Inflammatory macrophage treated with lipopolysaccharide for 1 hour (primary cell): ENCODE results near the gene PLEKHO2.

Experiments used
- DNase-seq, 2 donors: peaks; one replicate each; pipeline ENCODE4 v3.0.0-alpha.2; 2020 to 2022

The PLEKHO2 gene

GRCh38 chr15:64856429-64857145 lies 14.9 kb downstream of the PLEKHO2 start:
- no peak for DNase-seq

GRCh38 chr15:64857421-64857820 lies 15.7 kb downstream of the PLEKHO2 start:
- DNase-seq: no peak

GRCh38 chr15:64858021-64858575 lies 16.4 kb downstream of the PLEKHO2 start:
- no peak for DNase-seq

GRCh38 chr15:64859226-64859625 lies 17.5 kb downstream of the PLEKHO2 start:
- DNase-seq: no peak

- DNase-seq: no peak
Measured at GRCh38 chr15:64861331-64861730, 19.6 kb downstream of the PLEKHO2 start.

GRCh38 chr15:64861960-64862359 lies 20.2 kb downstream of the PLEKHO2 start:
- DNase-seq: no peak

GRCh38 chr15:64862408-64862807 lies 20.7 kb downstream of the PLEKHO2 start:
- DNase-seq: no peak

GRCh38 chr15:64864068-64864467 lies 22.4 kb downstream of the PLEKHO2 start:
- DNase-seq: no peak

GRCh38 chr15:64865126-64865997 lies 23.6 kb downstream of the PLEKHO2 start:
- DNase-seq: no peak

- DNase-seq: no peak
Measured at GRCh38 chr15:64865998-64866520, 24.3 kb downstream of the PLEKHO2 start.

- DNase-seq: no peak
Measured at GRCh38 chr15:64869501-64869900, 27.8 kb downstream of the PLEKHO2 start.

GRCh38 chr15:64870353-64870752 lies 28.6 kb downstream of the PLEKHO2 start:
- no peak for DNase-seq

- DNase-seq: no peak
Measured at GRCh38 chr15:64875641-64876223, 34.0 kb downstream of the PLEKHO2 start.

- peak; percentile 63 to 80 for DNase-seq
Measured at GRCh38 chr15:64877435-64877834, 35.7 kb downstream of the PLEKHO2 start.

- DNase-seq: no peak
Measured at GRCh38 chr15:64878705-64879104, 37.0 kb downstream of the PLEKHO2 start.

- peak; percentile 83 to 96 for DNase-seq
Measured at GRCh38 chr15:64883100-64883581, 41.4 kb downstream of the PLEKHO2 start.

GRCh38 chr15:64883997-64884511 lies 42.3 kb downstream of the PLEKHO2 start:
- peak; percentile 95 to 99 for DNase-seq

GRCh38 chr15:64884679-64885078 lies 43.0 kb downstream of the PLEKHO2 start:
- peak; percentile 68 to 76 for DNase-seq

GRCh38 chr15:64888336-64888735 lies 46.6 kb downstream of the PLEKHO2 start:
- DNase-seq: no peak

GRCh38 chr15:64891561-64891960 lies 49.8 kb downstream of the PLEKHO2 start:
- peak; percentile 45 to 75 for DNase-seq

- peak; percentile 48 to 78 for DNase-seq
Measured at GRCh38 chr15:64892847-64893403, 51.2 kb downstream of the PLEKHO2 start.
